Thoracic aorta (tissue), 2 donors: ENCODE data around the gene AMMECR1. TPM values are rescaled to one million over a fixed set of nuclear protein-coding genes. Genes with fewer than 3 reads are reported as not detected.

Source experiments
- ATAC-seq: fragments of 150-250 bp; one replicate; pipeline ENCODE4 v1.8.0; 2017; ENCODE audit warnings: low read depth; ENCODE audit not compliant: insufficient number of reproducible peaks, low FRiP score
- DNase-seq: peaks from one replicate; pipeline ENCODE4 v3.0.0-alpha.2; 2020; ENCODE audit warnings: low spot score
- H3K27ac ChIP-seq, 2 donors: fragments of 200-600 bp; sonication (generic); 1 replicate in 1 of 2; 2 replicates in 1 of 2; pipeline ENCODE4 v1.5.1; 2016; ENCODE audit warnings: mild to moderate bottlenecking in 2 of 2, moderate library complexity in 2 of 2
- H3K27me3 ChIP-seq: fragments of 200-600 bp; sonication (generic); replicated peaks from 2 replicates; pipeline ENCODE4 v1.6.0; 2016; ENCODE audit warnings: mild to moderate bottlenecking; ENCODE audit not compliant: insufficient read depth
- H3K36me3 ChIP-seq: fragments of 200-600 bp; sonication (generic); one replicate; pipeline ENCODE4 v1.5.1; 2016
- H3K4me1 ChIP-seq, 2 donors: fragments of 200-600 bp; sonication (generic); 1 replicate in 1 of 2; 2 replicates in 1 of 2; pipeline versions ENCODE4 v1.5.1 to v1.6.0; 2016; ENCODE audit warnings: low read depth in 2 of 2, mild to moderate bottlenecking in 1 of 2; ENCODE audit not compliant: control insufficient read depth in 1 of 2
- H3K4me3 ChIP-seq: fragments of 200-600 bp; sonication (generic); 2 replicates; pipeline ENCODE4 v1.5.1; 2016; ENCODE audit warnings: mild to moderate bottlenecking
- H3K9me3 ChIP-seq: fragments of 200-600 bp; sonication (generic); 2 replicates; pipeline ENCODE4 v1.5.1; 2016
- CTCF ChIP-seq: fragments of 200-600 bp; sonication (generic); IDR thresholded peaks from one replicate; pipeline ENCODE4 v1.5.1; 2019; ENCODE audit warnings: antibody characterized with exemption
- total RNA-seq, 2 donors: library from RNA; depleted of rRNA; stranded (reverse); fragments of >200 nt; gene quantifications; one replicate each; pipeline versions ENCODE4 v1.1.0 to v1.2.3, GENCODE V29; 2016

AMMECR1 gene
- total RNA-seq, 2 donors from 2014 or later: 3.0 to 8.5 TPM

GRCh38 chrX:110302975-110303374 is 14.9 kb downstream of the AMMECR1 start:
- no peaks in the 10 kb centered on the region for H3K4me1 ChIP-seq
- H3K27ac ChIP-seq: no peak overlapping the region
- no peak overlapping the region for H3K4me3 ChIP-seq
- H3K27me3 ChIP-seq: no peaks in the 10 kb centered on the region
- no peak for DNase-seq
- ATAC-seq: no peak
- H3K36me3 ChIP-seq: no peaks in the 10 kb centered on the region
- H3K9me3 ChIP-seq: no peaks in the 10 kb centered on the region
- no peak for TF ChIP-seq CTCF

GRCh38 chrX:110301194-110301593 is 16.7 kb downstream of the AMMECR1 start:
- ATAC-seq (no peak), DNase-seq (no peak)
- Histone ChIP-seq H3K27me3 (no peaks in the 10 kb centered on the region), H3K36me3 (no peaks in the 10 kb centered on the region), H3K9me3 (no peaks in the 10 kb centered on the region), H3K4me3 (no peak overlapping the region), H3K27ac (no peak overlapping the region), H3K4me1 (no peaks in the 10 kb centered on the region)
- TF ChIP-seq CTCF: no peak

- ATAC-seq: no peak
- H3K9me3 ChIP-seq: no peaks in the 10 kb centered on the region
Measured at GRCh38 chrX:110294087-110294486, 23.8 kb downstream of the AMMECR1 start.

GRCh38 chrX:110293658-110294057 is 24.2 kb downstream of the AMMECR1 start:
- Histone ChIP-seq H3K9me3 (no peaks in the 10 kb centered on the region), H3K4me1 (no peaks in the 10 kb centered on the region), H3K36me3 (no peaks in the 10 kb centered on the region), H3K4me3 (no peak overlapping the region), H3K27ac (no peak overlapping the region), H3K27me3 (no peaks in the 10 kb centered on the region)
- DNase-seq: no peak
- no peak for ATAC-seq
- TF ChIP-seq CTCF: no peak

More at GRCh38 chrX:110294087-110294486, 23.8 kb downstream of the AMMECR1 start:
- H3K27me3 ChIP-seq: no peaks in the 10 kb centered on the region
- H3K27ac ChIP-seq: no peak overlapping the region
- no peak overlapping the region for H3K4me3 ChIP-seq
- H3K36me3 ChIP-seq: no peaks in the 10 kb centered on the region
- H3K4me1 ChIP-seq: no peaks in the 10 kb centered on the region
- no peak for TF ChIP-seq CTCF
- DNase-seq: no peak

GRCh38 chrX:110287605-110288004 is 30.3 kb downstream of the AMMECR1 start:
- ATAC-seq: no peak
- H3K9me3 ChIP-seq: no peaks in the 10 kb centered on the region
- no peak for DNase-seq
- no peaks in the 10 kb centered on the region for H3K4me1 ChIP-seq
- H3K27ac ChIP-seq: no peak overlapping the region
- H3K27me3 ChIP-seq: no peaks in the 10 kb centered on the region
- no peak for TF ChIP-seq CTCF
- H3K4me3 ChIP-seq: no peak overlapping the region
- no peaks in the 10 kb centered on the region for H3K36me3 ChIP-seq
